Activated CD8-positive, alpha-beta T cell treated with anti-CD3 and anti-CD28 coated beads for 36 hours (primary cell): ENCODE measurements around the gene DRAM1. TPM values are rescaled to one million over a fixed set of nuclear protein-coding genes. Genes with fewer than 3 reads are reported as not detected.
A peak's percentile ranks its signal among the peaks of the same experiment; 100 is the strongest.
"Not testable (repeated sequence)": the region's sequence is repeated elsewhere in the genome, so short reads cannot be mapped to it uniquely, and the experiment has no call there.

Source experiments
- ATAC-seq: fragments of 200-7000 bp; cut with Tn5 transposase; one replicate; pipeline ENCODE4 v1.10.0; 2021; ENCODE audit warnings: mild to moderate bottlenecking, moderate library complexity
- CTCF ChIA-PET: fragments of 350-600 bp; sonication (Branson Sonifier 250); formaldehyde crosslinking; loops from one replicate; lab custom pipeline; 2021; ENCODE audit warnings: antibody characterized with exemption; lab: Charles Lee
- POLR2A ChIA-PET: fragments of 350-600 bp; sonication (Branson Sonifier 250); formaldehyde crosslinking; loops from one replicate; lab custom pipeline; 2021; ENCODE audit warnings: antibody characterized with exemption; lab: Charles Lee
- DNase-seq: peaks from one replicate; pipeline ENCODE4 v3.0.0-alpha.2; 2020
- H3K27ac Mint-ChIP-seq: one replicate; pipeline ENCODE4 v1.8.0; 2021; ENCODE audit warnings: mild to moderate bottlenecking, mixed read lengths
- H3K27me3 Mint-ChIP-seq: one replicate; pipeline ENCODE4 v1.8.0; 2021; ENCODE audit warnings: mixed read lengths
- H3K36me3 Mint-ChIP-seq: one replicate; pipeline ENCODE4 v1.8.0; 2021; ENCODE audit warnings: low read depth, mixed read lengths
- H3K4me1 Mint-ChIP-seq: one replicate; pipeline ENCODE4 v1.8.0; 2021; ENCODE audit warnings: low read depth, mixed read lengths
- H3K4me3 Mint-ChIP-seq: one replicate; pipeline ENCODE4 v1.8.0; 2021; ENCODE audit warnings: mild to moderate bottlenecking, moderate library complexity, mixed read lengths
- H3K9me3 Mint-ChIP-seq: one replicate; pipeline ENCODE4 v1.8.0; 2021; ENCODE audit warnings: mixed read lengths
- CTCF ChIP-seq: fragments of 200-600 bp; IDR thresholded peaks from one replicate; pipeline ENCODE4 v1.8.0; 2022; ENCODE audit warnings: antibody characterized with exemption, mild to moderate bottlenecking
- intact Hi-C: fragments of 100-400 bp; cut with micrococcal nuclease; formaldehyde crosslinking; loops from one replicate; pipeline ENCODE4 v1.10.0; 2022
- total RNA-seq, 2 experiments: library from RNA; stranded (reverse); gene quantifications; one replicate each; pipeline ENCODE4 v1.2.3, GENCODE V29; 2021

Gene DRAM1
- total RNA-seq, 2 experiments from 2014 or later = 3.8 to 4.3 TPM

DNA sequence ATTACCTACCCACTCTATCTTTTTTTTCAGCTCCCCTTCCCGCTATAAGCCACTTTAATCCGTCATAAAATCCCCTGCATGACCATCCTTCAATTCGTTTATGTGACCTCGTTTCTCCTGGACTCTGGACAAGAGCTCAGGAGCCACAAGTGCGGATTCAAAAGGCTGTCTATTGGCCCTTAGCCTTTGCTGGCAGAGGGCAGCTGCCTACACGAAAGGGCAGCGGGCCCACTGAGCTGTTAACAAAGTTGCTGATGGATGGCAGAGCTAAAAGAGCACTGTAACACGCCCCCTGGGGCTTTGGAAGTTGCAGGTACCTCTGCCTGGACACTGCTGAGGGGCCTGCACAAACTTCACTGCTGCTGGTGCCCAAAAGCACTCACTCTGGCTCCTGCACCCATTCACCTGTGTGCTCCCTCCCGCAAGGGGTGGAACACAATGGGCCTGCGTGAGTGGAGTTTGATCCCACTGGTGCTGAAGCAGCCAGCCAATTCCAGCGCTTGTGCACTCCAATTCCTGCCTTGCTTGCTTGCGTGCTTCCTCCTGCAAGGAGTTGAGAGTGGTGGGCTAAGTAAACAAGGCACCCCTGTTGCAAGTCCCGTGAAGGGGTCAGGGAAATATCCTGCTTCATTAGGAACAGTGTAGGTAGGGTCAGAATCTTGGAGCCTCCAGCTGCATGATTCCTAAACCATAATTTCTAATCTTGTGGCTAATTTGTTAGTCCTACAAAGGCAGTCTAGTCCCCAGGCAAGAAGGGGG, 10.6 kb upstream of the DRAM1 start:
- ChIA-PET POLR2A (interaction anchor here (1.2 to 1.4 kb wide), 2 partner anchors 8 to 13 kb away, joined by 3 to 4 read pairs; no protein-coding TSS in a partner anchor), CTCF (interaction anchor here (0.8 to 2.3 kb wide), 3 partner anchors 8 to 27 kb away, joined by 3 to 7 read pairs (median 5); no protein-coding TSS in a partner anchor)
- Mint-ChIP-seq H3K27me3 (no peaks in the 10 kb centered on the region), H3K36me3 (no peaks in the 10 kb centered on the region), H3K9me3 (peaks cover 7% of the 10 kb centered on the region), H3K27ac (no peak overlapping the region), H3K4me3 (no peak overlapping the region), H3K4me1 (peaks cover 4% of the 10 kb centered on the region)
- DNase-seq (no peak), ATAC-seq (no peak)
- intact Hi-C loops = no loop called here
- no peak for TF ChIP-seq CTCF

DNA sequence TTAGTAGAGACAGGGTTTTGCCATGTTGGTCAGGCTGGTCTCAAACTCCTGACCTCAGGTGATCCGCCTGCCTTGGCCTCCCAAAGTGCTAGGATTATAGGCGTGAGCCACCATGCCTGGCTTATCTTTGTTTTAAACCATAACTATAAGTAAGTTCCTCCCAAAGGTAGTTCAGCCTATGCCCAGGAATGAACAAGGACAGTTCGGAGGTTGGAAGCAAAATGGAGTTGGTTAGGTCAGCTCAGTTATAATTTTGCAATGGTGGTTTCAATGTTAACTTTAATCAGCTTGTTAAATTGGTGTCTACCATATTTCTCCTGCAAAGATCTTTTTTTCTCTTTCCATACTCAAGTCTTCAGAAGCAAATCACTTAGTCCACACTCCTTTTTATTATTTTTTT, 9.8 kb upstream of the DRAM1 start:
- POLR2A ChIA-PET = not testable (repeated sequence)

DNA sequence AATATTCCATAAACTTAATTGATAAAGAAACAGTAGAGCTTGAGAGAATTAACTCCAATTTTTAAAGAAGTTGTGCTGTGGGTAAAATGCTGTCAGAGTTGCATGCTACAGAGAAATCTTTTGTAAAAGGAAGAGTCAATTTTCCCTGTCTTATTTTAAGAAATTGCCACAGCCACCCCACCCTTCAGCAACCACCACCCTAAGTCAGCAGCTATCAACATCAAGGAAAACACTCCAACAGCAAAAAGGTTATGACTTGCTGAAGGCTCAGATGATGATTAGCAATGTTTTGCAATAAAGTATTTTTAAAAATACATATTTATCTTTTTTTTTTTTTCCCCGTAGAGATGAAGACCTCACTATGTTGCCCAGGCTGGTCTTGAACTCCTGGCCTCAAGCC, 6.5 kb upstream of the DRAM1 start:
- intact Hi-C loops = no loop called here
- ChIA-PET POLR2A (no interaction called here), CTCF (no interaction called here)
- peaks cover 4% of the 10 kb centered on the region for H3K4me1 Mint-ChIP-seq
- DNase-seq = no peak
- H3K27ac Mint-ChIP-seq = no peak overlapping the region
- no peak for TF ChIP-seq CTCF
- H3K9me3 Mint-ChIP-seq = no peaks in the 10 kb centered on the region
- no peak for ATAC-seq
- H3K36me3 Mint-ChIP-seq = no peaks in the 10 kb centered on the region
- H3K27me3 Mint-ChIP-seq = no peaks in the 10 kb centered on the region
- no peak overlapping the region for H3K4me3 Mint-ChIP-seq

More for the DNA sequence above, 9.8 kb upstream of the DRAM1 start:
- DNase-seq, intact Hi-C loops, ATAC-seq, H3K9me3 Mint-ChIP-seq, H3K27me3 Mint-ChIP-seq, H3K4me3 Mint-ChIP-seq, H3K4me1 Mint-ChIP-seq, H3K27ac Mint-ChIP-seq, H3K36me3 Mint-ChIP-seq: not testable (repeated sequence)
- CTCF ChIA-PET = interaction anchor here (2.3 kb wide), 1 partner anchor 28 kb away, joined by 7 read pairs; no protein-coding TSS in a partner anchor

GRCh38 chr12:101875162-101875561, 2.2 kb upstream of the DRAM1 start:
- intact Hi-C loops = no loop called here
- ATAC-seq (no peak), DNase-seq (no peak)
- ChIA-PET CTCF (interaction anchor here (1.1 to 1.5 kb wide), 3 partner anchors 9 to 101 kb away, joined by 3 to 6 read pairs (median 5); no protein-coding TSS in a partner anchor), POLR2A (interaction anchor here (1.4 kb wide), 1 partner anchor 9 kb away, joined by 4 read pairs; no protein-coding TSS in a partner anchor)
- no peak for TF ChIP-seq CTCF
- peaks cover 2% of the 10 kb centered on the region for H3K36me3 Mint-ChIP-seq
- no peak overlapping the region for H3K27ac Mint-ChIP-seq
- no peaks in the 10 kb centered on the region for H3K27me3 Mint-ChIP-seq
- no peak overlapping the region for H3K4me3 Mint-ChIP-seq
- H3K4me1 Mint-ChIP-seq = peaks cover 14% of the 10 kb centered on the region
- no peaks in the 10 kb centered on the region for H3K9me3 Mint-ChIP-seq

DNA sequence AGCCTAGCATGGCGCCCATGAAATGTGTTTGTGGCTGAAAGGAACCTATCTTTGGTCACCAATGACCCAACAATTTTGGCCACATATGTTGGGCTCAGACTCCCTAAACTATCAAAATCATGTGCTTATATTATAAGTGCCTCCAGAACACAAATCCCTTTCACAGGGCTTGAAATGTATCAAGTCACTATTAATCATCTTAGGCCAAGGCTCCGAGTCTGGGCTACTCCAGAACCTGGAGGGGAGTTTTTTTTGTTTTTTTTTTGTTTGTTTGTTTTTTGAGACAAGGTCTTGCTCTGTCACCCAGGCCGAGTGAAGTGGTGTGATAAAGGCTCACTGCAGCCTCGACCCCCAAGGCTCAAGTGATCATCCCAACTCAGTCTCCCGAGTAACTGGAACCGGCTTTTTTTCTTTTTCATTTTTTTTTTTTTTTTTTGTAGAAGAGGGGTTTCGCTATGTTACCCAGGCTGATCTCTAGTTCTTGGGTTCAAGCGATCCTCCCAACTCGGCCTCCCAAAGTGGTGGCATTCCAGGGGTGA, 989 bp upstream of the DRAM1 start:
- CTCF ChIA-PET = no interaction called here

More for the DNA sequence above, 989 bp upstream of the DRAM1 start:
- no peaks in the 10 kb centered on the region for H3K9me3 Mint-ChIP-seq
- H3K27me3 Mint-ChIP-seq = no peaks in the 10 kb centered on the region
- peaks cover 2% of the 10 kb centered on the region for H3K36me3 Mint-ChIP-seq
- POLR2A ChIA-PET = no interaction called here
- TF ChIP-seq CTCF = no peak
- H3K4me1 Mint-ChIP-seq = peaks cover 14% of the 10 kb centered on the region
- peak overlapping the region; percentile 69 for H3K27ac Mint-ChIP-seq
- DNase-seq (no peak), ATAC-seq (no peak)
- intact Hi-C loops = no loop called here
- peak overlapping the region; percentile 75 for H3K4me3 Mint-ChIP-seq
